Mesenchymal stem cell (in vitro differentiated cells and primary cell): Measurements from ENCODE around the gene TMEM184A.
A peak's percentile ranks its signal among the peaks of the same experiment; 100 is the strongest.

Source experiments
- DNase-seq: peaks from one replicate; pipeline ENCODE4 v3.0.0-alpha.2; 2013
- H2AFZ ChIP-seq: one replicate; pipeline ENCODE4 v1.6.1; 2013; ENCODE audit warnings: low read depth, mild to moderate bottlenecking, control low read depth, inconsistent platforms, low read length, moderate library complexity
- H2AK5ac ChIP-seq: 2 replicates; pipeline ENCODE4 v1.6.1; 2013; ENCODE audit warnings: low read length, moderate library complexity, mild to moderate bottlenecking, inconsistent platforms; ENCODE audit not compliant: severe bottlenecking
- H2BK120ac ChIP-seq: one replicate; pipeline ENCODE4 v1.6.1; 2013; ENCODE audit warnings: low read depth, mild to moderate bottlenecking, inconsistent platforms, low read length, moderate library complexity
- H2BK12ac ChIP-seq, 2 experiments: one replicate each; pipeline ENCODE4 v1.6.1; 2013; ENCODE audit warnings: inconsistent platforms in 2 of 2, low read length in 2 of 2, mild to moderate bottlenecking in 2 of 2, moderate library complexity in 2 of 2, control low read depth in 1 of 2
- H2BK15ac ChIP-seq: one replicate; pipeline ENCODE4 v1.6.1; 2013; ENCODE audit warnings: mild to moderate bottlenecking, low read depth, inconsistent platforms; ENCODE audit not compliant: poor library complexity, severe bottlenecking
- H2BK5ac ChIP-seq: 2 replicates; pipeline ENCODE4 v1.6.1; 2013; ENCODE audit warnings: low read depth, mild to moderate bottlenecking, low read length, control low read depth, inconsistent platforms; ENCODE audit not compliant: poor library complexity, severe bottlenecking
- H3K14ac ChIP-seq, 2 experiments: one replicate each; pipeline ENCODE4 v1.6.1; 2013; ENCODE audit warnings: inconsistent platforms in 2 of 2, low read length in 2 of 2, control low read depth in 1 of 2, mild to moderate bottlenecking in 1 of 2, moderate library complexity in 1 of 2
- H3K18ac ChIP-seq, 2 experiments: one replicate each; pipeline ENCODE4 v1.6.1; 2013; ENCODE audit warnings: inconsistent platforms in 2 of 2, low read length in 2 of 2, control low read depth in 1 of 2, low read depth in 1 of 2, mild to moderate bottlenecking in 1 of 2
- H3K23ac ChIP-seq, 2 experiments: one replicate each; pipeline ENCODE4 v1.6.1; 2013; ENCODE audit warnings: inconsistent platforms in 2 of 2, low read length in 2 of 2, mild to moderate bottlenecking in 2 of 2, moderate library complexity in 2 of 2, control low read depth in 1 of 2
- H3K27ac ChIP-seq: 2 replicates; pipeline ENCODE4 v1.5.1; 2013; ENCODE audit warnings: mild to moderate bottlenecking, moderate library complexity, low read length, control low read depth, inconsistent platforms; ENCODE audit not compliant: poor library complexity, severe bottlenecking
- H3K27me3 ChIP-seq, 2 experiments: 2 replicates each; pipeline versions ENCODE4 v1.6.1 to v1.7.0; 2013; ENCODE audit warnings: low read length in 2 of 2, mild to moderate bottlenecking in 2 of 2, moderate library complexity in 2 of 2, control low read depth in 1 of 2, inconsistent platforms in 1 of 2; ENCODE audit not compliant: control insufficient read depth in 1 of 2, insufficient read depth in 1 of 2
- H3K36me3 ChIP-seq, 2 experiments: 2 replicates each; pipeline versions ENCODE4 v1.6.1 to v1.7.0; 2013; ENCODE audit warnings: low read length in 2 of 2, control low read depth in 1 of 2, inconsistent platforms in 1 of 2, low read depth in 1 of 2, mild to moderate bottlenecking in 1 of 2; ENCODE audit not compliant: insufficient read depth in 2 of 2, control insufficient read depth in 1 of 2
- H3K4ac ChIP-seq, 2 experiments: one replicate each; pipeline ENCODE4 v1.6.1; 2013; ENCODE audit warnings: inconsistent platforms in 2 of 2, low read length in 2 of 2, mild to moderate bottlenecking in 2 of 2, moderate library complexity in 2 of 2, control low read depth in 1 of 2, low read depth in 1 of 2
- H3K4me1 ChIP-seq: 2 replicates; pipeline ENCODE4 v1.6.1; 2013; ENCODE audit warnings: low read depth, low read length, control low read depth; ENCODE audit not compliant: control insufficient read depth, insufficient read depth
- H3K4me2 ChIP-seq: 2 replicates; pipeline ENCODE4 v1.6.1; 2013; ENCODE audit warnings: low read length, mild to moderate bottlenecking, inconsistent platforms; ENCODE audit not compliant: poor library complexity, severe bottlenecking
- H3K4me3 ChIP-seq, 2 experiments: 2 replicates each; pipeline versions ENCODE4 v1.5.1 to v1.7.0; 2013; ENCODE audit warnings: low read length in 2 of 2, mild to moderate bottlenecking in 2 of 2, control low read depth in 1 of 2, low read depth in 1 of 2; ENCODE audit not compliant: insufficient read depth in 1 of 2
- H3K79me1 ChIP-seq: replicated peaks from 2 replicates; pipeline ENCODE4 v1.6.1; 2013; ENCODE audit warnings: mild to moderate bottlenecking, control low read depth, low read length, inconsistent platforms; ENCODE audit not compliant: poor library complexity, severe bottlenecking
- H3K9ac ChIP-seq: 2 replicates; pipeline ENCODE4 v1.7.0; 2013; ENCODE audit warnings: mild to moderate bottlenecking, low read length, moderate library complexity
- H3K9me3 ChIP-seq: 2 replicates; pipeline ENCODE4 v1.7.0; 2013; ENCODE audit warnings: mild to moderate bottlenecking, low read length; ENCODE audit not compliant: control insufficient read depth
- H4K8ac ChIP-seq: one replicate; pipeline ENCODE4 v1.6.1; 2013; ENCODE audit warnings: inconsistent platforms, mild to moderate bottlenecking, low read length, moderate library complexity
- H4K91ac ChIP-seq: one replicate; pipeline ENCODE4 v1.6.1; 2013; ENCODE audit warnings: mild to moderate bottlenecking, low read length, inconsistent platforms
- WGBS: methylation state at CpG from one replicate; pipeline ENCODE4 v1.1.7; 2013; ENCODE audit warnings: mixed read lengths; 5-methylcytosine and 5-hydroxymethylcytosine counted together

Gene TMEM184A

GRCh38 chr7:1597791-1598190, 41.8 kb upstream of the TMEM184A start:
- no peaks in the 10 kb centered on the region for H3K36me3 ChIP-seq
- no peak overlapping the region for H3K9ac ChIP-seq
- H3K79me1 ChIP-seq, result no peaks in the 10 kb centered on the region
- 97% methylated on average over 9 of the region's 11 CpGs for WGBS
- H4K8ac ChIP-seq, result no peak overlapping the region
- no peak overlapping the region for H2AFZ ChIP-seq
- no peak overlapping the region for H3K4ac ChIP-seq
- no peaks in the 10 kb centered on the region for H3K4me1 ChIP-seq
- H3K14ac ChIP-seq, result no peak overlapping the region
- no peak overlapping the region for H2AK5ac ChIP-seq
- H3K18ac ChIP-seq, result no peak overlapping the region
- DNase-seq, result no peak
- H3K27ac ChIP-seq, result no peak overlapping the region
- no peak overlapping the region for H3K23ac ChIP-seq
- no peak overlapping the region for H3K4me2 ChIP-seq
- H2BK120ac ChIP-seq, result no peak overlapping the region
- no peak overlapping the region for H2BK5ac ChIP-seq
- H4K91ac ChIP-seq, result no peak overlapping the region
- no peak overlapping the region for H3K4me3 ChIP-seq
- no peak overlapping the region for H2BK15ac ChIP-seq
- H3K9me3 ChIP-seq, result peaks cover 3% of the 10 kb centered on the region
- H3K27me3 ChIP-seq, result peaks cover 60 to 94% of the 10 kb centered on the region in 2 experiments
- no peak overlapping the region for H2BK12ac ChIP-seq

- Histone ChIP-seq H3K18ac (no peak overlapping the region), H3K4me3 (no peak overlapping the region), H3K27ac (no peak overlapping the region), H2AFZ (no peak overlapping the region), H3K9ac (no peak overlapping the region), H3K9me3 (peaks cover 3% of the 10 kb centered on the region), H3K27me3 (peaks cover 63 to 96% of the 10 kb centered on the region in 2 experiments), H3K4ac (no peak overlapping the region), H2BK12ac (no peak overlapping the region), H3K4me1 (no peaks in the 10 kb centered on the region), H3K14ac (no peak overlapping the region), H4K8ac (no peak overlapping the region), H3K4me2 (no peak overlapping the region), H2BK15ac (no peak overlapping the region), H4K91ac (no peak overlapping the region), H2BK120ac (no peak overlapping the region), H3K23ac (no peak overlapping the region), H2AK5ac (no peak overlapping the region), H3K79me1 (no peaks in the 10 kb centered on the region), H3K36me3 (no peaks in the 10 kb centered on the region), H2BK5ac (no peak overlapping the region)
- 87% methylated on average over 16 of the region's 16 CpGs for WGBS
- DNase-seq, result no peak
Observed at GRCh38 chr7:1597066-1597760, 41.2 kb upstream of the TMEM184A start.

- 79% methylated on average over 39 of the region's 39 CpGs for WGBS
- Histone ChIP-seq H4K91ac (no peak overlapping the region), H2AK5ac (no peak overlapping the region)
Observed at GRCh38 chr7:1596181-1597043, 40.4 kb upstream of the TMEM184A start.

GRCh38 chr7:1595636-1596035, 39.6 kb upstream of the TMEM184A start:
- Histone ChIP-seq H3K36me3 (no peaks in the 10 kb centered on the region), H3K9ac (no peak overlapping the region), H3K79me1 (no peaks in the 10 kb centered on the region), H3K4me2 (no peak overlapping the region), H3K18ac (no peak overlapping the region), H2AK5ac (no peak overlapping the region), H2AFZ (no peak overlapping the region), H3K23ac (no peak overlapping the region), H3K27ac (no peak overlapping the region), H3K14ac (no peak overlapping the region), H3K27me3 (peaks cover 66 to 98% of the 10 kb centered on the region in 2 experiments), H3K4ac (no peak overlapping the region), H4K8ac (no peak overlapping the region), H4K91ac (no peak overlapping the region), H3K9me3 (peaks cover 3% of the 10 kb centered on the region), H2BK120ac (no peak overlapping the region), H2BK15ac (no peak overlapping the region), H3K4me3 (no peak overlapping the region), H3K4me1 (no peaks in the 10 kb centered on the region), H2BK5ac (no peak overlapping the region), H2BK12ac (no peak overlapping the region)
- no peak for DNase-seq
- 87% methylated on average over 12 of the region's 12 CpGs for WGBS

More at GRCh38 chr7:1596181-1597043, 40.4 kb upstream of the TMEM184A start:
- Histone ChIP-seq H3K4me1 (no peaks in the 10 kb centered on the region), H3K23ac (peak overlapping the region in 1 of 2 experiments; percentile 64), H2BK12ac (no peak overlapping the region), H3K9ac (no peak overlapping the region), H3K79me1 (no peaks in the 10 kb centered on the region), H3K4me2 (no peak overlapping the region), H2BK15ac (no peak overlapping the region), H3K9me3 (peaks cover 3% of the 10 kb centered on the region), H3K27ac (no peak overlapping the region), H3K14ac (peak overlapping the region in 1 of 2 experiments; percentile 7), H3K27me3 (peaks cover 65 to 97% of the 10 kb centered on the region in 2 experiments), H3K4ac (no peak overlapping the region), H3K36me3 (no peaks in the 10 kb centered on the region), H2BK120ac (no peak overlapping the region), H2AFZ (no peak overlapping the region), H3K18ac (no peak overlapping the region), H4K8ac (no peak overlapping the region), H2BK5ac (no peak overlapping the region), H3K4me3 (no peak overlapping the region)
- DNase-seq, result no peak
